Measurements from ENCODE around the gene ABCF2. TPM values are rescaled to one million over a fixed set of nuclear protein-coding genes. Genes with fewer than 3 reads are reported as not detected.
A peak's percentile ranks its signal among the peaks of the same experiment; 100 is the strongest.

Gene ABCF2
- total RNA-seq, 1 donor from 2014 or later: 30.5 TPM

GRCh38 chr7:151173386-151174245 lies 53.4 kb downstream of the ABCF2 start:
- DNase-seq: no peak
- Histone ChIP-seq H3K9me3 (replicated peaks) (no peaks in the 10 kb centered on the region), H3K27ac (replicated peaks) (no peak overlapping the region), H3K4me1 (peaks cover 43% of the 10 kb centered on the region), H3K4me3 (no peak overlapping the region), H3K36me3 (peaks cover 5% of the 10 kb centered on the region), H3K27me3 (ENCODE audit: low read depth) (peaks cover 62% of the 10 kb centered on the region)
- TF ChIP-seq CTCF (IDR thresholded peaks at IDR 0.05; ENCODE audit: borderline replicate concordance): no peak
- intact Hi-C loops (cut with micrococcal nuclease): no loop called here

- peak; percentile 100 for TF ChIP-seq CTCF (IDR thresholded peaks at IDR 0.05; ENCODE audit: borderline replicate concordance)
- Histone ChIP-seq H3K36me3 (peaks cover 5% of the 10 kb centered on the region), H3K9me3 (replicated peaks) (no peaks in the 10 kb centered on the region), H3K4me1 (peaks cover 54% of the 10 kb centered on the region), H3K4me3 (no peak overlapping the region), H3K27me3 (ENCODE audit: low read depth) (peaks cover 69% of the 10 kb centered on the region), H3K27ac (replicated peaks) (peak overlapping the region; percentile 57)
- intact Hi-C loops (cut with micrococcal nuclease): no loop called here
- DNase-seq: peak; percentile 75
Measured at GRCh38 chr7:151172273-151173141, 54.5 kb downstream of the ABCF2 start.

- DNase-seq: no peak
- Histone ChIP-seq H3K4me1 (peaks cover 51% of the 10 kb centered on the region), H3K36me3 (no peaks in the 10 kb centered on the region), H3K27me3 (ENCODE audit: low read depth) (peaks cover 62% of the 10 kb centered on the region), H3K4me3 (no peak overlapping the region), H3K27ac (replicated peaks) (no peak overlapping the region), H3K9me3 (replicated peaks) (no peaks in the 10 kb centered on the region)
- no peak for TF ChIP-seq CTCF (IDR thresholded peaks at IDR 0.05; ENCODE audit: borderline replicate concordance)
- intact Hi-C loops (cut with micrococcal nuclease): no loop called here
Measured at GRCh38 chr7:151168787-151169162, 58.2 kb downstream of the ABCF2 start.

- DNase-seq: no peak
- peak; percentile 74 for TF ChIP-seq CTCF (IDR thresholded peaks at IDR 0.05; ENCODE audit: borderline replicate concordance)
- no peaks in the 10 kb centered on the region for H3K36me3 ChIP-seq
- intact Hi-C loops (cut with micrococcal nuclease): no loop called here
- peaks cover 58% of the 10 kb centered on the region for H3K27me3 ChIP-seq (ENCODE audit: low read depth)
- peaks cover 51% of the 10 kb centered on the region for H3K4me1 ChIP-seq
- no peaks in the 10 kb centered on the region for H3K9me3 ChIP-seq (replicated peaks)
- peak overlapping the region; percentile 66 for H3K4me3 ChIP-seq
- no peak overlapping the region for H3K27ac ChIP-seq (replicated peaks)
Measured at GRCh38 chr7:151168003-151168786, 58.8 kb downstream of the ABCF2 start.

Measured in left ventricle myocardium inferior (tissue), 1 donor.